Measurements from ENCODE around the gene JUNB.

DNA sequence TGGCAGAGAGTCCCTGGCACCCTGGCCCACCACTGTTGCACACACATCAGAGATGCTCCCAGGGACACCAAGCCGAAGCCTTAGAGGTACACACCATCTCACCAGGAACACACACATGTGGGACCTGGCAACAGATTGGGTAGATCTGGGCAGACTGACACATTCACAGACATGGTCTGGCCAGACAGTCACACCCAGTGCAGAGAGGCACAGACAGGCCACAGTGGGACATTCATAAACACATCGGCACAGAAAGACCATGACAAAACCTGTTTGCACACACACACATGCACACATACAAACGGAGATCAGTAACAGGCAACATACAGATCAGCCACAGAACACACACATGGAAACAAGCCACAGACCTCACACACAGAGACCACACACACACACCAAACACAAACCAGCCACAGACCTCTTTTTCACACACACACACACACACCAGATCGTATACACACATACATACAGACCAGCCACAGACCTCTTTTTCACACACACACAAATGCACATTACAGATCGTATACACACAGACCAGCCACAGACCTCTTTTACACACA is 6.3 kb upstream of the JUNB start:
- TF ChIP-seq FOXK1 (CRISPR knock-in tag; IDR thresholded peaks at IDR 0.05) (no peak), KAT7 (CRISPR knock-in tag; IDR thresholded peaks at IDR 0.05; ENCODE audit: borderline replicate concordance) (no peak)
- TF ChIP-seq, protein P1, sequence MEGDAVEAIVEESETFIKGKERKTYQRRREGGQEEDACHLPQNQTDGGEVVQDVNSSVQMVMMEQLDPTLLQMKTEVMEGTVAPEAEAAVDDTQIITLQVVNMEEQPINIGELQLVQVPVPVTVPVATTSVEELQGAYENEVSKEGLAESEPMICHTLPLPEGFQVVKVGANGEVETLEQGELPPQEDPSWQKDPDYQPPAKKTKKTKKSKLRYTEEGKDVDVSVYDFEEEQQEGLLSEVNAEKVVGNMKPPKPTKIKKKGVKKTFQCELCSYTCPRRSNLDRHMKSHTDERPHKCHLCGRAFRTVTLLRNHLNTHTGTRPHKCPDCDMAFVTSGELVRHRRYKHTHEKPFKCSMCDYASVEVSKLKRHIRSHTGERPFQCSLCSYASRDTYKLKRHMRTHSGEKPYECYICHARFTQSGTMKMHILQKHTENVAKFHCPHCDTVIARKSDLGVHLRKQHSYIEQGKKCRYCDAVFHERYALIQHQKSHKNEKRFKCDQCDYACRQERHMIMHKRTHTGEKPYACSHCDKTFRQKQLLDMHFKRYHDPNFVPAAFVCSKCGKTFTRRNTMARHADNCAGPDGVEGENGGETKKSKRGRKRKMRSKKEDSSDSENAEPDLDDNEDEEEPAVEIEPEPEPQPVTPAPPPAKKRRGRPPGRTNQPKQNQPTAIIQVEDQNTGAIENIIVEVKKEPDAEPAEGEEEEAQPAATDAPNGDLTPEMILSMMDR (IDR thresholded peaks at IDR 0.05): no peak

All from WTC11 (cell line).